Immature natural killer cell (primary cell): ENCODE measurements around the gene KLHDC10. TPM values are rescaled to one million over a fixed set of nuclear protein-coding genes. Genes with fewer than 3 reads are reported as not detected.
A peak's percentile ranks its signal among the peaks of the same experiment; 100 is the strongest.
"Not testable (repeated sequence)": the region's sequence is repeated elsewhere in the genome, so short reads cannot be mapped to it uniquely, and the experiment has no call there.

Experiments
- DNase-seq, 3 donors: peaks; one replicate each; pipeline ENCODE4 v3.0.0; 2022; ENCODE audit warnings: mixed read lengths in 1 of 3
- H3K27ac Mint-ChIP-seq, 6 donors: one replicate each; pipeline ENCODE4 v1.8.0; 2020; ENCODE audit warnings: mixed read lengths in 6 of 6, mild to moderate bottlenecking in 5 of 6, inconsistent platforms in 4 of 6, moderate library complexity in 3 of 6
- H3K27me3 Mint-ChIP-seq, 3 donors: one replicate each; pipeline ENCODE4 v1.8.0; 2020 to 2021; ENCODE audit warnings: low read depth in 3 of 3, mild to moderate bottlenecking in 3 of 3, mixed read lengths in 3 of 3, moderate library complexity in 3 of 3, inconsistent platforms in 1 of 3
- H3K36me3 Mint-ChIP-seq, 3 donors: one replicate each; pipeline ENCODE4 v1.8.0; 2020; ENCODE audit warnings: mixed read lengths in 3 of 3, inconsistent platforms in 2 of 3, mild to moderate bottlenecking in 2 of 3
- H3K4me1 Mint-ChIP-seq, 2 donors: one replicate each; pipeline ENCODE4 v1.8.0; 2020; ENCODE audit warnings: inconsistent platforms in 2 of 2, mild to moderate bottlenecking in 2 of 2, mixed read lengths in 2 of 2, moderate library complexity in 1 of 2
- H3K4me3 Mint-ChIP-seq, 5 donors: one replicate each; pipeline ENCODE4 v1.8.0; 2020; ENCODE audit warnings: mild to moderate bottlenecking in 5 of 5, mixed read lengths in 5 of 5, inconsistent platforms in 3 of 5, moderate library complexity in 3 of 5
- H3K9me3 Mint-ChIP-seq, 6 donors: one replicate each; pipeline ENCODE4 v1.8.0; 2020; ENCODE audit warnings: mild to moderate bottlenecking in 6 of 6, mixed read lengths in 6 of 6, inconsistent platforms in 4 of 6, moderate library complexity in 3 of 6
- polyA plus RNA-seq, 3 donors: library from polyadenylated mRNA; unstranded; fragments of 300-500 nt; fragmentation: Illumina TruSeq; gene quantifications; one replicate each; pipeline ENCODE4 v1.2.3, GENCODE V29; 2021

KLHDC10 gene
- polyA plus RNA-seq, 3 donors from 2014 or later: 0.99 to 2.7 (median 1.7) TPM

GRCh38 chr7:130143986-130144311 is 73.6 kb downstream of the KLHDC10 start:
- H3K27me3 Mint-ChIP-seq: peaks cover 5 to 15% (median 7%) of the 10 kb centered on the region in 3 donors
- peaks cover 26 to 38% of the 10 kb centered on the region in 2 donors for H3K4me1 Mint-ChIP-seq
- H3K27ac Mint-ChIP-seq: no peak overlapping the region
- DNase-seq: no peak
- H3K9me3 Mint-ChIP-seq: no peaks in the 10 kb centered on the region
- peaks cover 6 to 14% (median 13%) of the 10 kb centered on the region in 3 donors for H3K36me3 Mint-ChIP-seq
- H3K4me3 Mint-ChIP-seq: no peak overlapping the region

GRCh38 chr7:130144312-130145171 is 74.2 kb downstream of the KLHDC10 start:
- peaks cover 5 to 19% (median 7%) of the 10 kb centered on the region in 3 donors for H3K27me3 Mint-ChIP-seq
- peaks cover 5 to 8% (median 7%) of the 10 kb centered on the region in 3 donors for H3K36me3 Mint-ChIP-seq
- H3K27ac Mint-ChIP-seq: no peak overlapping the region
- no peaks in the 10 kb centered on the region for H3K9me3 Mint-ChIP-seq
- no peak for DNase-seq
- no peak overlapping the region for H3K4me3 Mint-ChIP-seq
- H3K4me1 Mint-ChIP-seq: peaks cover 26 to 36% of the 10 kb centered on the region in 2 donors

GRCh38 chr7:130145424-130146100 is 75.2 kb downstream of the KLHDC10 start:
- H3K27ac Mint-ChIP-seq: peak overlapping the region in 5 of 6 donors; percentile 12 to 84 (median 59)

GRCh38 chr7:130146142-130146541 is 75.8 kb downstream of the KLHDC10 start:
- H3K27ac Mint-ChIP-seq: peak overlapping the region in 1 of 6 donors; percentile 59
- H3K4me3 Mint-ChIP-seq: peak overlapping the region in 1 of 5 donors; percentile 65
- DNase-seq, H3K36me3 Mint-ChIP-seq, H3K9me3 Mint-ChIP-seq: not testable (repeated sequence)
- H3K27me3 Mint-ChIP-seq: peaks cover 7 to 27% (median 13%) of the 10 kb centered on the region in 3 donors
- H3K4me1 Mint-ChIP-seq: peaks cover 20 to 24% of the 10 kb centered on the region in 2 donors

More at GRCh38 chr7:130145424-130146100, 75.2 kb downstream of the KLHDC10 start:
- Mint-ChIP-seq H3K9me3 (no peaks in the 10 kb centered on the region), H3K4me1 (peaks cover 23 to 28% of the 10 kb centered on the region in 2 donors), H3K36me3 (no peaks in the 10 kb centered on the region), H3K4me3 (peak overlapping the region; percentile 5 to 74 (median 65)), H3K27me3 (peaks cover 7 to 26% (median 12%) of the 10 kb centered on the region in 3 donors)
- peak; percentile 44 to 68 (median 67) for DNase-seq

- H3K36me3 Mint-ChIP-seq: no peaks in the 10 kb centered on the region
- H3K4me3 Mint-ChIP-seq: peak overlapping the region in 1 of 5 donors; percentile 13
- peaks cover 7 to 27% (median 13%) of the 10 kb centered on the region in 3 donors for H3K27me3 Mint-ChIP-seq
- H3K9me3 Mint-ChIP-seq: no peaks in the 10 kb centered on the region
- peaks cover 17% of the 10 kb centered on the region in 2 donors for H3K4me1 Mint-ChIP-seq
- no peak for DNase-seq
- no peak overlapping the region for H3K27ac Mint-ChIP-seq
Measured at GRCh38 chr7:130146693-130147405, 76.5 kb downstream of the KLHDC10 start.

GRCh38 chr7:130147710-130148325 is 77.5 kb downstream of the KLHDC10 start:
- Mint-ChIP-seq H3K9me3 (no peaks in the 10 kb centered on the region), H3K36me3 (no peaks in the 10 kb centered on the region), H3K27me3 (peaks cover 7 to 27% (median 10%) of the 10 kb centered on the region in 3 donors), H3K27ac (no peak overlapping the region), H3K4me1 (peaks cover 17% of the 10 kb centered on the region in 2 donors), H3K4me3 (no peak overlapping the region)
- no peak for DNase-seq

- Mint-ChIP-seq H3K4me3 (no peak overlapping the region), H3K27me3 (peaks cover 7 to 27% (median 10%) of the 10 kb centered on the region in 3 donors), H3K36me3 (no peaks in the 10 kb centered on the region), H3K9me3 (no peaks in the 10 kb centered on the region), H3K27ac (no peak overlapping the region), H3K4me1 (peaks cover 13 to 17% of the 10 kb centered on the region in 2 donors)
- DNase-seq: no peak
Measured at GRCh38 chr7:130148561-130148960, 78.2 kb downstream of the KLHDC10 start.

GRCh38 chr7:130149281-130150139 is 79.2 kb downstream of the KLHDC10 start:
- Mint-ChIP-seq H3K9me3 (no peaks in the 10 kb centered on the region), H3K27me3 (peaks cover 7 to 26% (median 12%) of the 10 kb centered on the region in 3 donors), H3K4me3 (no peak overlapping the region), H3K36me3 (no peaks in the 10 kb centered on the region), H3K4me1 (peaks cover 13 to 15% of the 10 kb centered on the region in 2 donors), H3K27ac (no peak overlapping the region)
- DNase-seq: no peak

- H3K27me3 Mint-ChIP-seq: peaks cover 10 to 26% (median 12%) of the 10 kb centered on the region in 3 donors
- peak overlapping the region in 2 of 6 donors; percentile 20 to 63 for H3K27ac Mint-ChIP-seq
- no peaks in the 10 kb centered on the region for H3K36me3 Mint-ChIP-seq
- H3K4me1 Mint-ChIP-seq: peaks cover 6 to 9% of the 10 kb centered on the region in 2 donors
- no peaks in the 10 kb centered on the region for H3K9me3 Mint-ChIP-seq
- H3K4me3 Mint-ChIP-seq: no peak overlapping the region
- DNase-seq: no peak
Measured at GRCh38 chr7:130150587-130150986, 80.3 kb downstream of the KLHDC10 start.

GRCh38 chr7:130151591-130152492 is 81.5 kb downstream of the KLHDC10 start:
- Mint-ChIP-seq H3K27me3 (peaks cover 8 to 24% (median 10%) of the 10 kb centered on the region in 3 donors), H3K4me1 (no peaks in the 10 kb centered on the region), H3K27ac (no peak overlapping the region), H3K9me3 (no peaks in the 10 kb centered on the region), H3K4me3 (no peak overlapping the region), H3K36me3 (no peaks in the 10 kb centered on the region)
- peak; percentile 60 to 70 (median 69) for DNase-seq

GRCh38 chr7:130152493-130153210 is 82.3 kb downstream of the KLHDC10 start:
- DNase-seq: peak in 2 of 3 donors; percentile 25 to 36
- H3K9me3 Mint-ChIP-seq: peaks cover 0 to 1% (median 0%) of the 10 kb centered on the region in 6 donors
- H3K4me1 Mint-ChIP-seq: no peaks in the 10 kb centered on the region
- peaks cover 0 to 5% (median 4%) of the 10 kb centered on the region in 3 donors for H3K36me3 Mint-ChIP-seq
- no peak overlapping the region for H3K27ac Mint-ChIP-seq
- H3K27me3 Mint-ChIP-seq: peaks cover 8 to 24% (median 10%) of the 10 kb centered on the region in 3 donors
- H3K4me3 Mint-ChIP-seq: no peak overlapping the region
